Measurements from ENCODE around the gene IFNA4. TPM values are rescaled to one million over a fixed set of nuclear protein-coding genes. Genes with fewer than 3 reads are reported as not detected.
"Not testable (repeated sequence)": the region's sequence is repeated elsewhere in the genome, so short reads cannot be mapped to it uniquely, and the experiment has no call there.

The IFNA4 gene
- polyA plus RNA-seq, 1 donor from 2014 or later = not detected

GRCh38 chr9:21172156-21172555, 15.2 kb downstream of the IFNA4 start:
- no peak overlapping the region for H3K4me2 ChIP-seq (ENCODE audit: low read length)
- H3K9me2 ChIP-seq (ENCODE audit: insufficient read depth, low read length) = no peaks in the 10 kb centered on the region
- no peaks in the 10 kb centered on the region for H3K79me2 ChIP-seq (replicated peaks; ENCODE audit: insufficient read depth, low read length)
- no peaks in the 10 kb centered on the region for H3K9me3 ChIP-seq (ENCODE audit: low read length)
- no peaks in the 10 kb centered on the region for H3F3A ChIP-seq (ENCODE audit: insufficient read depth, low read length, poor library complexity, severe bottlenecking)
- H3K9ac ChIP-seq (ENCODE audit: low read length) = no peak overlapping the region
- H3K27ac ChIP-seq (ENCODE audit: low read length) = no peak overlapping the region
- no peaks in the 10 kb centered on the region for H4K20me1 ChIP-seq (ENCODE audit: insufficient read depth)
- no peak overlapping the region for H3K4me3 ChIP-seq (ENCODE audit: low read length)
- TF ChIP-seq POLR2AphosphoS5 (IDR thresholded peaks at IDR 0.05) (no peak), CTCF (IDR thresholded peaks at IDR 0.05; ENCODE audit: poor library complexity, severe bottlenecking) (no peak), TAF1 (IDR thresholded peaks at IDR 0.05; ENCODE audit: low read depth) (no peak), EZH2 (IDR thresholded peaks at IDR 0.05; ENCODE audit: borderline replicate concordance, insufficient read depth, low read length, poor library complexity, severe bottlenecking) (no peak), EP300 (conservative IDR thresholded peaks at IDR 0.05; ENCODE audit: poor library complexity, severe bottlenecking) (no peak)
- H3K27me3 ChIP-seq (ENCODE audit: insufficient read depth, low read depth, low read length) = no peaks in the 10 kb centered on the region
- H3K36me3 ChIP-seq (ENCODE audit: insufficient read depth, low read length) = no peaks in the 10 kb centered on the region
- H2AFZ ChIP-seq (ENCODE audit: low read depth, low read length) = no peak overlapping the region

DNA sequence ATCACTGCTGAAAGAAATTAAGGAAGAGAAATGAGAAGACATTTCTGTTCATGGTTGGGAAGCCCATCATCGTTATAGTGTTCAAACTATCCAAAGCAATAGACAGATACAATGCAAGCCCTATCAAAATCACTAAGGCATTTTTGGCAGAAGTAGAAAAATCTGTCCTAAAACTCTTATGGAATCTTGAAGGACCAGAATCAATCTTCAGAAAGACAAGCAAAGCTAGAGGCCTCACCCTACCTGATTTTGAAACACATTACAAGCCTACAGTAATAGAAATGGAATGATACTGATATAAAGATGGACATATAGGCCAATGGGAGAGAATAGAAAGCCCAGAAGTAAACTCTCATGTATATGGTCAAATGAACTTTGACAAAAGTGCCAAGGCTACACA, 16.0 kb downstream of the IFNA4 start:
- Histone ChIP-seq H2AFZ (ENCODE audit: low read depth, low read length) (no peak overlapping the region), H3K9me2 (ENCODE audit: insufficient read depth, low read length) (no peaks in the 10 kb centered on the region), H3F3A (ENCODE audit: insufficient read depth, low read length, poor library complexity, severe bottlenecking) (no peaks in the 10 kb centered on the region), H3K4me3 (ENCODE audit: low read length) (no peak overlapping the region), H3K9ac (ENCODE audit: low read length) (no peak overlapping the region), H3K36me3 (ENCODE audit: insufficient read depth, low read length) (no peaks in the 10 kb centered on the region), H3K79me2 (replicated peaks; ENCODE audit: insufficient read depth, low read length) (no peaks in the 10 kb centered on the region), H3K27ac (ENCODE audit: low read length) (no peak overlapping the region), H3K9me3 (ENCODE audit: low read length) (no peaks in the 10 kb centered on the region), H3K27me3 (ENCODE audit: insufficient read depth, low read depth, low read length) (no peaks in the 10 kb centered on the region), H3K4me2 (ENCODE audit: low read length) (no peak overlapping the region), H4K20me1 (ENCODE audit: insufficient read depth) (no peaks in the 10 kb centered on the region)
- TF ChIP-seq MXI1 (conservative IDR thresholded peaks at IDR 0.05; ENCODE audit: poor library complexity, severe bottlenecking) (no peak), POLR2AphosphoS5 (IDR thresholded peaks at IDR 0.05) (no peak), TAF1 (IDR thresholded peaks at IDR 0.05; ENCODE audit: low read depth) (no peak), SMC3 (conservative IDR thresholded peaks at IDR 0.05; ENCODE audit: poor library complexity) (no peak), CTCF (IDR thresholded peaks at IDR 0.05; ENCODE audit: poor library complexity, severe bottlenecking) (no peak), EP300 (conservative IDR thresholded peaks at IDR 0.05; ENCODE audit: poor library complexity, severe bottlenecking) (no peak), RAD21 (conservative IDR thresholded peaks at IDR 0.05) (no peak), EZH2 (IDR thresholded peaks at IDR 0.05; ENCODE audit: borderline replicate concordance, insufficient read depth, low read length, poor library complexity, severe bottlenecking) (no peak)
- TF ChIP-seq, protein P1, sequence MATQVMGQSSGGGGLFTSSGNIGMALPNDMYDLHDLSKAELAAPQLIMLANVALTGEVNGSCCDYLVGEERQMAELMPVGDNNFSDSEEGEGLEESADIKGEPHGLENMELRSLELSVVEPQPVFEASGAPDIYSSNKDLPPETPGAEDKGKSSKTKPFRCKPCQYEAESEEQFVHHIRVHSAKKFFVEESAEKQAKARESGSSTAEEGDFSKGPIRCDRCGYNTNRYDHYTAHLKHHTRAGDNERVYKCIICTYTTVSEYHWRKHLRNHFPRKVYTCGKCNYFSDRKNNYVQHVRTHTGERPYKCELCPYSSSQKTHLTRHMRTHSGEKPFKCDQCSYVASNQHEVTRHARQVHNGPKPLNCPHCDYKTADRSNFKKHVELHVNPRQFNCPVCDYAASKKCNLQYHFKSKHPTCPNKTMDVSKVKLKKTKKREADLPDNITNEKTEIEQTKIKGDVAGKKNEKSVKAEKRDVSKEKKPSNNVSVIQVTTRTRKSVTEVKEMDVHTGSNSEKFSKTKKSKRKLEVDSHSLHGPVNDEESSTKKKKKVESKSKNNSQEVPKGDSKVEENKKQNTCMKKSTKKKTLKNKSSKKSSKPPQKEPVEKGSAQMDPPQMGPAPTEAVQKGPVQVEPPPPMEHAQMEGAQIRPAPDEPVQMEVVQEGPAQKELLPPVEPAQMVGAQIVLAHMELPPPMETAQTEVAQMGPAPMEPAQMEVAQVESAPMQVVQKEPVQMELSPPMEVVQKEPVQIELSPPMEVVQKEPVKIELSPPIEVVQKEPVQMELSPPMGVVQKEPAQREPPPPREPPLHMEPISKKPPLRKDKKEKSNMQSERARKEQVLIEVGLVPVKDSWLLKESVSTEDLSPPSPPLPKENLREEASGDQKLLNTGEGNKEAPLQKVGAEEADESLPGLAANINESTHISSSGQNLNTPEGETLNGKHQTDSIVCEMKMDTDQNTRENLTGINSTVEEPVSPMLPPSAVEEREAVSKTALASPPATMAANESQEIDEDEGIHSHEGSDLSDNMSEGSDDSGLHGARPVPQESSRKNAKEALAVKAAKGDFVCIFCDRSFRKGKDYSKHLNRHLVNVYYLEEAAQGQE (IDR thresholded peaks at IDR 0.05; ENCODE audit: borderline replicate concordance) = no peak

GRCh38 chr9:21166560-21166959, 20.8 kb downstream of the IFNA4 start, which contains the start of gene IFNA21:
Gene IFNA21 (minus strand): TSS chr9:21166660. CDS start chr9:21166612, 48 bp downstream.
- H3F3A ChIP-seq (ENCODE audit: insufficient read depth, low read length, poor library complexity, severe bottlenecking); H4K20me1 ChIP-seq (ENCODE audit: insufficient read depth); H3K4me3 ChIP-seq (ENCODE audit: low read length); H3K9me2 ChIP-seq (ENCODE audit: insufficient read depth, low read length); H3K36me3 ChIP-seq (ENCODE audit: insufficient read depth, low read length); H3K4me2 ChIP-seq (ENCODE audit: low read length); H3K79me2 ChIP-seq (replicated peaks; ENCODE audit: insufficient read depth, low read length); H3K27ac ChIP-seq (ENCODE audit: low read length); H3K9ac ChIP-seq (ENCODE audit: low read length); H3K9me3 ChIP-seq (ENCODE audit: low read length); H3K27me3 ChIP-seq (ENCODE audit: insufficient read depth, low read depth, low read length); H2AFZ ChIP-seq (ENCODE audit: low read depth, low read length): not testable (repeated sequence)
